DOHH2 (cell line): ENCODE measurements around the gene KCNAB1.

Experiments used
- H3F3A ChIP-seq: fragments of 200-600 bp; sonication (generic), shearing (Covaris generic); 2 replicates; pipeline ENCODE4 v1.6.0; 2016; ENCODE audit warnings: antibody characterized with exemption, mild to moderate bottlenecking; ENCODE audit not compliant: control insufficient read depth, insufficient read depth
- H3K27ac ChIP-seq: fragments of 200-600 bp; sonication (generic); 2 replicates; pipeline ENCODE4 v1.5.1; 2014; ENCODE audit warnings: low read depth, mild to moderate bottlenecking, low read length, moderate library complexity
- H3K27me3 ChIP-seq: fragments of 200-600 bp; sonication (generic); 2 replicates; pipeline ENCODE4 v1.6.1; 2014; ENCODE audit warnings: mild to moderate bottlenecking, low read length, mixed read lengths; ENCODE audit not compliant: control insufficient read depth
- H3K36me3 ChIP-seq: fragments of 200-600 bp; sonication (generic); 2 replicates; pipeline ENCODE4 v1.6.1; 2014; ENCODE audit warnings: mild to moderate bottlenecking, low read length, moderate library complexity, mixed read lengths; ENCODE audit not compliant: control insufficient read depth
- H3K4me1 ChIP-seq: fragments of 200-600 bp; sonication (generic); 2 replicates; pipeline ENCODE4 v1.6.1; 2014; ENCODE audit warnings: mild to moderate bottlenecking, low read length, mixed read lengths; ENCODE audit not compliant: control insufficient read depth
- H3K4me2 ChIP-seq: fragments of 200-600 bp; sonication (generic); 2 replicates; pipeline ENCODE4 v1.6.0; 2014; ENCODE audit warnings: mild to moderate bottlenecking, low read length, moderate library complexity
- H3K4me3 ChIP-seq: fragments of 200-600 bp; sonication (generic); 2 replicates; pipeline ENCODE4 v1.5.1; 2014; ENCODE audit warnings: mild to moderate bottlenecking, low read length, mixed read lengths
- H3K79me2 ChIP-seq: fragments of 200-600 bp; sonication (generic); 2 replicates; pipeline ENCODE4 v1.6.1; 2014; ENCODE audit warnings: mild to moderate bottlenecking, low read length, mixed read lengths; ENCODE audit not compliant: control insufficient read depth
- H3K9me2 ChIP-seq: fragments of 200-600 bp; sonication (generic); replicated peaks from 2 replicates; pipeline ENCODE4 v1.6.1; 2014; ENCODE audit warnings: mild to moderate bottlenecking, low read length, mixed read lengths; ENCODE audit not compliant: control insufficient read depth
- H3K9me3 ChIP-seq: fragments of 200-600 bp; sonication (generic); 2 replicates; pipeline ENCODE4 v1.6.1; 2014; ENCODE audit warnings: antibody characterized with exemption, low read length, mixed read lengths; ENCODE audit not compliant: control insufficient read depth, insufficient read depth
- H4K20me1 ChIP-seq: fragments of 200-600 bp; sonication (generic); 2 replicates; pipeline ENCODE4 v1.6.0; 2014; ENCODE audit warnings: low read depth, mild to moderate bottlenecking, antibody characterized with exemption, low read length, moderate library complexity; ENCODE audit not compliant: control insufficient read depth, insufficient read depth
- CTCF ChIP-seq: fragments of 200-600 bp; sonication (generic); IDR thresholded peaks from one replicate; pipeline ENCODE4 v1.5.1; 2014; ENCODE audit warnings: antibody characterized with exemption, mild to moderate bottlenecking, low read depth, low read length; ENCODE audit not compliant: poor library complexity, severe bottlenecking
- EZH2phosphoT487 ChIP-seq: fragments of 200-600 bp; sonication (generic); IDR thresholded peaks from 2 replicates; pipeline ENCODE4 v1.6.1; 2017; ENCODE audit warnings: borderline replicate concordance, mild to moderate bottlenecking, antibody characterized with exemption, low read length, moderate library complexity, mixed read lengths

Gene KCNAB1

GRCh38 chr3:156233876-156234275, 113.5 kb downstream of the KCNAB1 start:
- H3K27me3 ChIP-seq: no peaks in the 10 kb centered on the region
- H3K4me3 ChIP-seq: no peak overlapping the region
- no peaks in the 10 kb centered on the region for H3K4me1 ChIP-seq
- no peak for TF ChIP-seq EZH2phosphoT487
- TF ChIP-seq CTCF: no peak
- no peak overlapping the region for H3K27ac ChIP-seq
- no peak overlapping the region for H3K4me2 ChIP-seq
- H3K9me3 ChIP-seq: no peaks in the 10 kb centered on the region
- no peaks in the 10 kb centered on the region for H3K79me2 ChIP-seq
- H3K9me2 ChIP-seq: no peaks in the 10 kb centered on the region
- no peaks in the 10 kb centered on the region for H4K20me1 ChIP-seq
- no peaks in the 10 kb centered on the region for H3F3A ChIP-seq
- no peaks in the 10 kb centered on the region for H3K36me3 ChIP-seq

DNA sequence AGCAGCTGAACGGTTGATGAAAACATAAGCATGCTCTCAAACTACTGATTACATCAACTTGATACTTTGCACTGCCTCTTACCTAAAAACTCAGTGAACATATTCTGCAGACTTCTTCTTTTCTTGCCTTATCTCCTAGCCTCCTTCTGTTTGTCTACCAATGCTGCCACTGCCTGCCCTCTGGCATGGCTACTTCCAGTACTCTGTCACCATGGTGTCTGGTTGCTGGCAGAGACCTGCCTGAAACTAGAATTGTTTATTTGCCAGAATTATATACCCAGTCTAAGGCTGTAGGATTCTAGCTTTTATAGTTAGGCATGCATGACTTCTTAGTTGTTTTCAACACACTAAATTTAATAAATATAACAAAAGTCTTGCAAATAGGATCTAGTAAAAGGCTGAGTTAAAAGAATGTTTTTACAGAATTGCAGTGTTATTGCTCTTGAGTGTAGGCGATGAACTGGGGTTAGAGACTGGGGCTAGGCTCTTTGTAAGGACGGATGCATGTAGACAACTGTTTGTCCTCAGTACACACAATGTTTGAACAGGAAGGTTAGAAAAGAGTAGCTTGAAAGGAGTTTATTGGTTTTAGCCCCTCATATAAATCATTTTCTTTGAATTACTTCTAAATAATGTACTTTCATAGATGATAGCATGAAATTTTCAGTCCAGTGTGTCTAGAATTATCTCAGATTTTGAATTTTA, 116.3 kb downstream of the KCNAB1 start:
- TF ChIP-seq EZH2phosphoT487: no peak
- no peak for TF ChIP-seq CTCF
- no peaks in the 10 kb centered on the region for H3K27me3 ChIP-seq

GRCh38 chr3:156240642-156241041, 120.3 kb downstream of the KCNAB1 start:
- no peak for TF ChIP-seq CTCF
- no peak for TF ChIP-seq EZH2phosphoT487
- Histone ChIP-seq H3K9me2 (no peaks in the 10 kb centered on the region), H3K27me3 (no peaks in the 10 kb centered on the region), H4K20me1 (no peaks in the 10 kb centered on the region), H3K4me2 (no peak overlapping the region), H3K4me1 (no peaks in the 10 kb centered on the region), H3K36me3 (no peaks in the 10 kb centered on the region), H3F3A (no peaks in the 10 kb centered on the region), H3K4me3 (no peak overlapping the region), H3K9me3 (no peaks in the 10 kb centered on the region), H3K79me2 (no peaks in the 10 kb centered on the region), H3K27ac (no peak overlapping the region)

More for the DNA sequence above, 116.3 kb downstream of the KCNAB1 start:
- Histone ChIP-seq H3K79me2 (no peaks in the 10 kb centered on the region), H3K36me3 (no peaks in the 10 kb centered on the region), H3K4me1 (no peaks in the 10 kb centered on the region), H3K4me3 (no peak overlapping the region), H3K9me3 (no peaks in the 10 kb centered on the region), H3K4me2 (no peak overlapping the region), H3F3A (no peaks in the 10 kb centered on the region), H3K9me2 (no peaks in the 10 kb centered on the region), H3K27ac (no peak overlapping the region), H4K20me1 (no peaks in the 10 kb centered on the region)
